Neural progenitor cell (in vitro differentiated cells): ENCODE results near the gene PSMD5. TPM values are rescaled to one million over a fixed set of nuclear protein-coding genes. Genes with fewer than 3 reads are reported as not detected.
A peak's percentile ranks its signal among the peaks of the same experiment; 100 is the strongest.

ENCODE experiments used
- DNase-seq: peaks from one replicate; pipeline ENCODE4 v3.0.0-alpha.2; 2016; ENCODE audit warnings: low spot score
- H2AFZ ChIP-seq: fragments of 200-600 bp; sonication (generic); replicated peaks from 2 replicates; pipeline ENCODE4 v1.6.1; 2016; ENCODE audit warnings: antibody characterized with exemption
- H3F3A ChIP-seq: fragments of 200-600 bp; sonication (generic); 2 replicates; pipeline ENCODE4 v1.6.1; 2016; ENCODE audit warnings: antibody characterized with exemption, low read depth
- H3K27ac ChIP-seq: fragments of 200-600 bp; sonication (generic); 2 replicates; pipeline ENCODE4 v1.5.1; 2016; ENCODE audit warnings: mild to moderate bottlenecking
- H3K27me3 ChIP-seq: fragments of 200-600 bp; sonication (generic); 2 replicates; pipeline ENCODE4 v1.6.1; 2016; ENCODE audit warnings: mild to moderate bottlenecking, moderate library complexity
- H3K36me3 ChIP-seq: fragments of 200-600 bp; sonication (generic); 2 replicates; pipeline ENCODE4 v1.5.1; 2016
- H3K4me1 ChIP-seq: fragments of 200-600 bp; sonication (generic); 2 replicates; pipeline ENCODE4 v1.6.1; 2016; ENCODE audit warnings: mixed run types
- H3K4me2 ChIP-seq: fragments of 200-600 bp; sonication (generic); 2 replicates; pipeline ENCODE4 v1.6.1; 2016
- H3K4me3 ChIP-seq: fragments of 200-600 bp; sonication (generic); 2 replicates; pipeline ENCODE4 v1.5.1; 2016
- H3K79me2 ChIP-seq: fragments of 200-600 bp; sonication (generic); 2 replicates; pipeline ENCODE4 v1.6.1; 2016; ENCODE audit warnings: low read depth
- H3K9ac ChIP-seq: fragments of 200-600 bp; sonication (generic); 2 replicates; pipeline ENCODE4 v1.6.1; 2016
- H3K9me3 ChIP-seq: fragments of 200-600 bp; sonication (generic); 2 replicates; pipeline ENCODE4 v1.5.1; 2016; ENCODE audit warnings: low read depth
- H4K20me1 ChIP-seq: fragments of 200-600 bp; sonication (generic); 2 replicates; pipeline ENCODE4 v1.6.1; 2016; ENCODE audit warnings: low read depth
- H3K27ac Mint-ChIP-seq: 3 replicates; pipeline ENCODE4 v1.8.0; 2021; ENCODE audit warnings: mixed read lengths
- H3K27me3 Mint-ChIP-seq: 2 replicates; pipeline ENCODE4 v1.8.0; 2022; ENCODE audit warnings: low read depth, mild to moderate bottlenecking, inconsistent platforms, moderate library complexity, mixed read lengths; ENCODE audit not compliant: insufficient read depth
- H3K36me3 Mint-ChIP-seq: 3 replicates; pipeline ENCODE4 v1.8.0; 2021; ENCODE audit warnings: mixed read lengths
- H3K4me1 Mint-ChIP-seq: 3 replicates; pipeline ENCODE4 v1.8.0; 2021; ENCODE audit warnings: mixed read lengths
- H3K4me3 Mint-ChIP-seq: 3 replicates; pipeline ENCODE4 v1.8.0; 2021; ENCODE audit warnings: mild to moderate bottlenecking, moderate library complexity, mixed read lengths
- H3K9me3 Mint-ChIP-seq: 3 replicates; pipeline ENCODE4 v1.8.0; 2020; ENCODE audit warnings: mixed read lengths
- CTCF ChIP-seq: fragments of 200-600 bp; sonication (generic); IDR thresholded peaks from 2 replicates; pipeline ENCODE4 v1.5.1; 2017; ENCODE audit warnings: antibody characterized with exemption, mild to moderate bottlenecking
- EZH2 ChIP-seq: fragments of 200-600 bp; sonication (generic); IDR thresholded peaks from 2 replicates; pipeline ENCODE4 v1.6.1; 2017; ENCODE audit warnings: antibody characterized with exemption, mild to moderate bottlenecking, moderate library complexity
- EZH2phosphoT487 ChIP-seq: fragments of 200-600 bp; sonication (generic); IDR thresholded peaks from 2 replicates; pipeline ENCODE4 v1.6.1; 2017; ENCODE audit warnings: antibody characterized with exemption
- total RNA-seq: library from RNA; depleted of rRNA; stranded (reverse); fragments of >200 nt; gene quantifications from 2 replicates; pipeline ENCODE4 v1.2.3, GENCODE V29; 2015; ENCODE audit warnings: low replicate concordance

Gene PSMD5
- total RNA-seq, 1 donor from 2014 or later = 8.7 TPM

GRCh38 chr9:120853198-120853597, 10.5 kb upstream of the PSMD5 start:
- no peaks in the 10 kb centered on the region for H4K20me1 ChIP-seq
- no peaks in the 10 kb centered on the region for H3K79me2 ChIP-seq
- no peaks in the 10 kb centered on the region for H3K27me3 ChIP-seq
- H3K4me3 ChIP-seq = no peak overlapping the region
- TF ChIP-seq CTCF (no peak), EZH2 (no peak), EZH2phosphoT487 (no peak)
- peaks cover 16% of the 10 kb centered on the region for H3K4me1 Mint-ChIP-seq
- H3K9ac ChIP-seq = no peak overlapping the region
- H3K36me3 ChIP-seq = no peaks in the 10 kb centered on the region
- no peak overlapping the region for H2AFZ ChIP-seq
- no peaks in the 10 kb centered on the region for H3K9me3 ChIP-seq
- no peaks in the 10 kb centered on the region for H3K9me3 Mint-ChIP-seq
- no peak overlapping the region for H3K27ac Mint-ChIP-seq
- H3K27me3 Mint-ChIP-seq = no peaks in the 10 kb centered on the region
- no peak for DNase-seq
- peaks cover 13% of the 10 kb centered on the region for H3F3A ChIP-seq
- H3K4me1 ChIP-seq = peaks cover 22% of the 10 kb centered on the region
- H3K4me2 ChIP-seq = peak overlapping the region; percentile 41
- no peak overlapping the region for H3K4me3 Mint-ChIP-seq
- H3K27ac ChIP-seq = no peak overlapping the region
- peaks cover 5% of the 10 kb centered on the region for H3K36me3 Mint-ChIP-seq

- no peaks in the 10 kb centered on the region for H3K79me2 ChIP-seq
- peak overlapping the region; percentile 41 for H3K4me2 ChIP-seq
- peaks cover 22% of the 10 kb centered on the region for H3K4me1 ChIP-seq
- H3K4me1 Mint-ChIP-seq = peaks cover 16% of the 10 kb centered on the region
- no peaks in the 10 kb centered on the region for H4K20me1 ChIP-seq
- peak; percentile 45 for DNase-seq
- peak overlapping the region; percentile 95 for H2AFZ ChIP-seq
- no peak overlapping the region for H3K9ac ChIP-seq
- no peaks in the 10 kb centered on the region for H3K9me3 Mint-ChIP-seq
- peak overlapping the region; percentile 56 for H3K27ac ChIP-seq
- H3F3A ChIP-seq = peaks cover 13% of the 10 kb centered on the region
- peaks cover 1% of the 10 kb centered on the region for H3K36me3 Mint-ChIP-seq
- no peak overlapping the region for H3K4me3 Mint-ChIP-seq
- peak overlapping the region; percentile 91 for H3K27ac Mint-ChIP-seq
- TF ChIP-seq CTCF (no peak), EZH2phosphoT487 (no peak), EZH2 (no peak)
- no peaks in the 10 kb centered on the region for H3K27me3 ChIP-seq
- no peak overlapping the region for H3K4me3 ChIP-seq
- no peaks in the 10 kb centered on the region for H3K36me3 ChIP-seq
- no peaks in the 10 kb centered on the region for H3K27me3 Mint-ChIP-seq
- no peaks in the 10 kb centered on the region for H3K9me3 ChIP-seq
Measured at GRCh38 chr9:120852240-120853010, 9.7 kb upstream of the PSMD5 start.

GRCh38 chr9:120851449-120851848, 8.7 kb upstream of the PSMD5 start:
- Histone ChIP-seq H3K36me3 (no peaks in the 10 kb centered on the region), H3K4me1 (peaks cover 29% of the 10 kb centered on the region), H3K4me2 (peak overlapping the region; percentile 41), H3K9me3 (no peaks in the 10 kb centered on the region), H4K20me1 (no peaks in the 10 kb centered on the region), H3K9ac (no peak overlapping the region), H3K27me3 (no peaks in the 10 kb centered on the region), H3K27ac (peak overlapping the region; percentile 56), H3K79me2 (no peaks in the 10 kb centered on the region), H2AFZ (peak overlapping the region; percentile 95), H3F3A (peaks cover 13% of the 10 kb centered on the region), H3K4me3 (no peak overlapping the region)
- DNase-seq = no peak
- H3K9me3 Mint-ChIP-seq = no peaks in the 10 kb centered on the region
- H3K27me3 Mint-ChIP-seq = no peaks in the 10 kb centered on the region
- H3K27ac Mint-ChIP-seq = peak overlapping the region; percentile 15
- peaks cover 16% of the 10 kb centered on the region for H3K4me1 Mint-ChIP-seq
- no peak overlapping the region for H3K4me3 Mint-ChIP-seq
- no peaks in the 10 kb centered on the region for H3K36me3 Mint-ChIP-seq
- TF ChIP-seq EZH2 (no peak), CTCF (no peak), EZH2phosphoT487 (no peak)
